Suprapubic skin (tissue), 4 donors: ENCODE measurements around the gene ANKRD44. TPM values are rescaled to one million over a fixed set of nuclear protein-coding genes. Genes with fewer than 3 reads are reported as not detected.

Experiments used
- DNase-seq, 2 donors: peaks; one replicate each; pipeline ENCODE4 v3.0.0-alpha.2; 2019; ENCODE audit warnings: low spot score in 2 of 2
- H3K27ac ChIP-seq: fragments of 200-600 bp; sonication (generic); one replicate; pipeline ENCODE4 v1.5.1; 2019
- H3K27me3 ChIP-seq: fragments of 200-600 bp; sonication (generic); one replicate; pipeline ENCODE4 v1.5.1; 2019
- H3K36me3 ChIP-seq: fragments of 200-600 bp; sonication (generic); one replicate; pipeline ENCODE4 v1.5.1; 2019
- H3K4me1 ChIP-seq: fragments of 200-600 bp; sonication (generic); one replicate; pipeline ENCODE4 v1.5.1; 2019
- H3K4me3 ChIP-seq: fragments of 200-600 bp; sonication (generic); one replicate; pipeline ENCODE4 v1.5.1; 2019; ENCODE audit warnings: mild to moderate bottlenecking
- H3K9me3 ChIP-seq: fragments of 200-600 bp; sonication (generic); one replicate; pipeline ENCODE4 v1.5.1; 2019
- CTCF ChIP-seq, 2 donors: fragments of 200-600 bp in 1 of 2; fragments of 450-650 bp in 1 of 2; sonication (generic) in 1 of 2; IDR thresholded peaks; one replicate each; pipeline ENCODE4 v1.5.1; 2016 to 2019; ENCODE audit warnings: antibody characterized with exemption in 2 of 2, mild to moderate bottlenecking in 1 of 2, moderate library complexity in 1 of 2
- EP300 ChIP-seq: sonication (generic); formaldehyde crosslinking; IDR thresholded peaks from one replicate; pipeline ENCODE4 v1.6.1; 2017; ENCODE audit warnings: antibody characterized with exemption
- POLR2A ChIP-seq, 2 donors: fragments of 450-650 bp; IDR thresholded peaks; one replicate each; pipeline ENCODE4 v1.6.1; 2017; ENCODE audit warnings: antibody characterized with exemption in 2 of 2, mild to moderate bottlenecking in 2 of 2, moderate library complexity in 2 of 2
- POLR2AphosphoS5 ChIP-seq, 3 donors: sonication (generic); formaldehyde crosslinking; IDR thresholded peaks; one replicate each; pipeline ENCODE4 v1.6.1; 2017; ENCODE audit warnings: antibody characterized with exemption in 3 of 3
- WGBS: methylation state at CpG from one replicate; pipeline ENCODE4 v1.1.5; 2018; 5-methylcytosine and 5-hydroxymethylcytosine counted together
- total RNA-seq, 4 donors: library from RNA; depleted of rRNA; stranded (reverse); fragments of >200 nt; gene quantifications; one replicate each; pipeline ENCODE4 v1.1.0, GENCODE V29; 2016

Gene ANKRD44
- total RNA-seq, 4 donors from 2014 or later: 6.3 to 34.4 (median 17.8) TPM

GRCh38 chr2:196987298-196987648 lies 323.3 kb downstream of the ANKRD44 start:
- H3K27ac ChIP-seq: no peak overlapping the region
- peaks cover 18% of the 10 kb centered on the region for H3K4me1 ChIP-seq
- WGBS: 51% methylated on average over 1 of the region's 1 CpG
- no peaks in the 10 kb centered on the region for H3K27me3 ChIP-seq
- no peaks in the 10 kb centered on the region for H3K36me3 ChIP-seq
- TF ChIP-seq POLR2A (IDR thresholded peaks at IDR 0.05): no peak
- no peaks in the 10 kb centered on the region for H3K9me3 ChIP-seq
- H3K4me3 ChIP-seq: no peak overlapping the region
- no peak for DNase-seq

GRCh38 chr2:196985511-196986183 lies 324.9 kb downstream of the ANKRD44 start:
- Histone ChIP-seq H3K9me3 (no peaks in the 10 kb centered on the region), H3K36me3 (no peaks in the 10 kb centered on the region), H3K27me3 (no peaks in the 10 kb centered on the region), H3K27ac (no peak overlapping the region), H3K4me1 (peaks cover 18% of the 10 kb centered on the region), H3K4me3 (no peak overlapping the region)
- DNase-seq: no peak
- TF ChIP-seq POLR2AphosphoS5 (IDR thresholded peaks at IDR 0.05) (no peak), POLR2A (IDR thresholded peaks at IDR 0.05) (no peak), EP300 (no peak), CTCF (IDR thresholded peaks at IDR 0.05) (no peak)
- WGBS: 91% methylated on average over 3 of the region's 3 CpGs

GRCh38 chr2:196984903-196985302 lies 325.7 kb downstream of the ANKRD44 start:
- H3K27me3 ChIP-seq: no peaks in the 10 kb centered on the region
- H3K9me3 ChIP-seq: no peaks in the 10 kb centered on the region
- no peak overlapping the region for H3K4me3 ChIP-seq
- TF ChIP-seq POLR2A (IDR thresholded peaks at IDR 0.05) (no peak), CTCF (IDR thresholded peaks at IDR 0.05) (no peak), POLR2AphosphoS5 (IDR thresholded peaks at IDR 0.05) (no peak), EP300 (no peak)
- no peaks in the 10 kb centered on the region for H3K36me3 ChIP-seq
- 100% methylated on average over 4 of the region's 5 CpGs for WGBS
- DNase-seq: no peak
- no peak overlapping the region for H3K27ac ChIP-seq
- peaks cover 18% of the 10 kb centered on the region for H3K4me1 ChIP-seq

- Histone ChIP-seq H3K4me3 (no peak overlapping the region), H3K27me3 (no peaks in the 10 kb centered on the region), H3K27ac (no peak overlapping the region), H3K4me1 (peaks cover 18% of the 10 kb centered on the region), H3K9me3 (no peaks in the 10 kb centered on the region), H3K36me3 (no peaks in the 10 kb centered on the region)
- 71% methylated on average over 3 of the region's 3 CpGs for WGBS
- TF ChIP-seq CTCF (IDR thresholded peaks at IDR 0.05) (no peak), POLR2A (IDR thresholded peaks at IDR 0.05) (no peak), POLR2AphosphoS5 (IDR thresholded peaks at IDR 0.05) (no peak), EP300 (no peak)
- no peak for DNase-seq
These were observed 326.6 kb downstream of the ANKRD44 start for GRCh38 chr2:196983934-196984333.

GRCh38 chr2:196980473-196980872 lies 330.1 kb downstream of the ANKRD44 start:
- H3K4me1 ChIP-seq: no peaks in the 10 kb centered on the region
- no peak overlapping the region for H3K27ac ChIP-seq
- WGBS: 52% methylated on average over 3 of the region's 3 CpGs
- H3K9me3 ChIP-seq: no peaks in the 10 kb centered on the region
- DNase-seq: no peak
- no peak overlapping the region for H3K4me3 ChIP-seq
- TF ChIP-seq EP300: no peak
- TF ChIP-seq CTCF (IDR thresholded peaks at IDR 0.05): no peak
- TF ChIP-seq POLR2A (IDR thresholded peaks at IDR 0.05): no peak
- no peak for TF ChIP-seq POLR2AphosphoS5 (IDR thresholded peaks at IDR 0.05)
- H3K36me3 ChIP-seq: no peaks in the 10 kb centered on the region
- no peaks in the 10 kb centered on the region for H3K27me3 ChIP-seq

GRCh38 chr2:196980001-196980400 lies 330.6 kb downstream of the ANKRD44 start:
- no peak for DNase-seq
- Histone ChIP-seq H3K27ac (no peak overlapping the region), H3K4me3 (no peak overlapping the region), H3K9me3 (no peaks in the 10 kb centered on the region), H3K4me1 (no peaks in the 10 kb centered on the region), H3K36me3 (no peaks in the 10 kb centered on the region), H3K27me3 (no peaks in the 10 kb centered on the region)
- 89% methylated on average over 1 of the region's 1 CpG for WGBS
- no peak for TF ChIP-seq CTCF (IDR thresholded peaks at IDR 0.05)
- TF ChIP-seq POLR2A (IDR thresholded peaks at IDR 0.05): no peak
- TF ChIP-seq EP300: no peak
- no peak for TF ChIP-seq POLR2AphosphoS5 (IDR thresholded peaks at IDR 0.05)
